T47D (cell line): Measurements from ENCODE around the gene RUNX1.
A peak's percentile ranks its signal among the peaks of the same experiment; 100 is the strongest.

Experiments used
- DNase-seq, 2 experiments: peaks; one replicate each; pipeline versions ENCODE4 v3.0.0 to v3.0.0-alpha.2; 2011 to 2012; ENCODE audit warnings: low read depth in 1 of 2, low spot score in 1 of 2
- JUND ChIP-seq: IDR thresholded peaks from 2 replicates; pipeline ENCODE4 v1.6.1; 2012; ENCODE audit warnings: low read depth
- in situ Hi-C: cut with HindIII; loops from 2 replicates; pipeline ENCODE4 v1.10.0; 2016; ENCODE audit warnings: low sequenced_read_pairs, low pct_unique_long_range_greater_than_20kb

Gene RUNX1

GRCh38 chr21:34830386-34831170 is 218.5 kb downstream of the RUNX1 start:
- TF ChIP-seq JUND, result no peak
- no peak for DNase-seq
- in situ Hi-C loops, result no loop called here

GRCh38 chr21:34827445-34828235 is 221.5 kb downstream of the RUNX1 start:
- no peak for DNase-seq
- no peak for TF ChIP-seq JUND
- in situ Hi-C loops, result no loop called here

- in situ Hi-C loops, result no loop called here
- DNase-seq, result no peak
- TF ChIP-seq JUND, result no peak
Observed at GRCh38 chr21:34826836-34827235, 222.3 kb downstream of the RUNX1 start.

GRCh38 chr21:34825948-34826548 is 223.1 kb downstream of the RUNX1 start:
- no peak for DNase-seq
- in situ Hi-C loops, result no loop called here
- no peak for TF ChIP-seq JUND

GRCh38 chr21:34825101-34825500 is 224.0 kb downstream of the RUNX1 start:
- in situ Hi-C loops, result no loop called here

GRCh38 chr21:34824314-34824713 is 224.8 kb downstream of the RUNX1 start:
- peak in 1 of 2 experiments; percentile 35 for DNase-seq
- in situ Hi-C loops, result no loop called here
- TF ChIP-seq JUND, result no peak

More at GRCh38 chr21:34825101-34825500, 224.0 kb downstream of the RUNX1 start:
- no peak for DNase-seq
- no peak for TF ChIP-seq JUND

- DNase-seq, result no peak
- in situ Hi-C loops, result no loop called here
Observed at GRCh38 chr21:34822942-34823341, 226.2 kb downstream of the RUNX1 start.

GRCh38 chr21:34822168-34822567 is 226.9 kb downstream of the RUNX1 start:
- DNase-seq, result no peak
- in situ Hi-C loops, result no loop called here
- no peak for TF ChIP-seq JUND

More at GRCh38 chr21:34822942-34823341, 226.2 kb downstream of the RUNX1 start:
- TF ChIP-seq JUND, result no peak

GRCh38 chr21:34821717-34822116 is 227.4 kb downstream of the RUNX1 start:
- in situ Hi-C loops, result no loop called here
- DNase-seq, result no peak
- TF ChIP-seq JUND, result no peak

GRCh38 chr21:34820051-34820450 is 229.1 kb downstream of the RUNX1 start:
- TF ChIP-seq JUND, result no peak
- in situ Hi-C loops, result no loop called here
- DNase-seq, result no peak

- in situ Hi-C loops, result no loop called here
- no peak for DNase-seq
- no peak for TF ChIP-seq JUND
Observed at GRCh38 chr21:34819357-34819999, 229.6 kb downstream of the RUNX1 start.

- in situ Hi-C loops, result no loop called here
- TF ChIP-seq JUND, result no peak
- DNase-seq, result no peak
Observed at GRCh38 chr21:34818662-34819158, 230.4 kb downstream of the RUNX1 start.
